DND-41 (cell line): Measurements from ENCODE around the gene NAV3.

Experiments used
- EZH2 ChIP-seq: IDR thresholded peaks from 3 replicates; pipeline ENCODE4 v1.6.1; 2012; ENCODE audit warnings: borderline replicate concordance, low read depth, mild to moderate bottlenecking, moderate library complexity, low read length, inconsistent platforms; ENCODE audit not compliant: severe bottlenecking
- TF ChIP-seq, protein P1 (sequence below): IDR thresholded peaks from 2 replicates; pipeline ENCODE4 v1.5.1; 2012; ENCODE audit warnings: borderline replicate concordance, low read length, moderate library complexity, mild to moderate bottlenecking; ENCODE audit not compliant: poor library complexity, severe bottlenecking; ENCODE audit errors: extremely low read depth

DNA sequence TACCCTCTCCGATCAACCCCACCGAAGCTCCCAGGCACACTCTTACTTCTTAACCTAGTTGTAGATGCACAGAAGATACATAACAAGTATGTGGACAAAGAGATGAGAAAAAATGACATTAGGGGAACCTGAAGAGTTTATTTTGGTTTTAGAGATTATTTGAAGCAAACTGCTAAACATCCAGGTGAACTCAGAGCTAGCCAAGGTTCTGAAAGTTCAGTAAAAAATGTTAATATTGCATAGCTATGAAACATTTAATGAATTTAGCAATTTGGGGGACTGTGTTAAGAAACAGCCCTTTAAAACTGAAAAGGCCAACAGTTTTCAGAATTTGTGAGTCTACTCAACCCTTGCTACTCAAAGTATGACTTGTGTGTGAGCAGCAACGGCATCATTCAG lies 174.4 kb downstream of the NAV3 start:
- TF ChIP-seq, protein P1, sequence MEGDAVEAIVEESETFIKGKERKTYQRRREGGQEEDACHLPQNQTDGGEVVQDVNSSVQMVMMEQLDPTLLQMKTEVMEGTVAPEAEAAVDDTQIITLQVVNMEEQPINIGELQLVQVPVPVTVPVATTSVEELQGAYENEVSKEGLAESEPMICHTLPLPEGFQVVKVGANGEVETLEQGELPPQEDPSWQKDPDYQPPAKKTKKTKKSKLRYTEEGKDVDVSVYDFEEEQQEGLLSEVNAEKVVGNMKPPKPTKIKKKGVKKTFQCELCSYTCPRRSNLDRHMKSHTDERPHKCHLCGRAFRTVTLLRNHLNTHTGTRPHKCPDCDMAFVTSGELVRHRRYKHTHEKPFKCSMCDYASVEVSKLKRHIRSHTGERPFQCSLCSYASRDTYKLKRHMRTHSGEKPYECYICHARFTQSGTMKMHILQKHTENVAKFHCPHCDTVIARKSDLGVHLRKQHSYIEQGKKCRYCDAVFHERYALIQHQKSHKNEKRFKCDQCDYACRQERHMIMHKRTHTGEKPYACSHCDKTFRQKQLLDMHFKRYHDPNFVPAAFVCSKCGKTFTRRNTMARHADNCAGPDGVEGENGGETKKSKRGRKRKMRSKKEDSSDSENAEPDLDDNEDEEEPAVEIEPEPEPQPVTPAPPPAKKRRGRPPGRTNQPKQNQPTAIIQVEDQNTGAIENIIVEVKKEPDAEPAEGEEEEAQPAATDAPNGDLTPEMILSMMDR: no peak
- no peak for TF ChIP-seq EZH2
